ENCODE data around the gene INSR.
"Not testable (repeated sequence)": the region's sequence is repeated elsewhere in the genome, so short reads cannot be mapped to it uniquely, and the experiment has no call there.

Gene INSR

GRCh38 chr19:7258041-7258839 lies 36.0 kb downstream of the INSR start:
- no peak for DNase-seq (ENCODE audit: low read depth)

GRCh38 chr19:7257148-7258040 lies 36.8 kb downstream of the INSR start:
- no peak for DNase-seq (ENCODE audit: low read depth)

- no peak for DNase-seq (ENCODE audit: low read depth)
Measured at GRCh38 chr19:7255631-7256030, 38.6 kb downstream of the INSR start.

GRCh38 chr19:7255119-7255518 lies 39.1 kb downstream of the INSR start:
- no peak for DNase-seq (ENCODE audit: low read depth)

GRCh38 chr19:7254590-7254989 lies 39.6 kb downstream of the INSR start:
- no peak for DNase-seq (ENCODE audit: low read depth)

GRCh38 chr19:7252364-7252763 lies 41.9 kb downstream of the INSR start:
- no peak for DNase-seq (ENCODE audit: low read depth)

GRCh38 chr19:7251494-7251893 lies 42.7 kb downstream of the INSR start:
- no peak for DNase-seq (ENCODE audit: low read depth)

GRCh38 chr19:7250951-7251350 lies 43.3 kb downstream of the INSR start:
- no peak for DNase-seq (ENCODE audit: low read depth)

- DNase-seq (ENCODE audit: low read depth), result no peak
Measured at GRCh38 chr19:7250057-7250596, 44.1 kb downstream of the INSR start.

- no peak for DNase-seq (ENCODE audit: low read depth)
Measured at GRCh38 chr19:7247155-7247554, 47.1 kb downstream of the INSR start.

- no peak for DNase-seq (ENCODE audit: low read depth)
Measured at GRCh38 chr19:7246601-7247000, 47.6 kb downstream of the INSR start.

GRCh38 chr19:7242601-7243258 lies 51.5 kb downstream of the INSR start:
- peak; percentile 66 for DNase-seq (ENCODE audit: low read depth)

GRCh38 chr19:7238051-7238450 lies 56.2 kb downstream of the INSR start:
- DNase-seq (ENCODE audit: low read depth), result no peak

- no peak for DNase-seq (ENCODE audit: low read depth)
Measured at GRCh38 chr19:7236153-7236552, 58.1 kb downstream of the INSR start.

GRCh38 chr19:7230826-7231225 lies 63.4 kb downstream of the INSR start:
- no peak for DNase-seq (ENCODE audit: low read depth)

GRCh38 chr19:7229735-7230134 lies 64.5 kb downstream of the INSR start:
- no peak for DNase-seq (ENCODE audit: low read depth)

GRCh38 chr19:7228935-7229541 lies 65.2 kb downstream of the INSR start:
- no peak for DNase-seq (ENCODE audit: low read depth)

- DNase-seq (ENCODE audit: low read depth), result no peak
Measured at GRCh38 chr19:7227735-7228134, 66.5 kb downstream of the INSR start.

GRCh38 chr19:7227149-7227548 lies 67.1 kb downstream of the INSR start:
- not testable (repeated sequence) for DNase-seq (ENCODE audit: low read depth)

- no peak for DNase-seq (ENCODE audit: low read depth)
Measured at GRCh38 chr19:7226739-7227138, 67.5 kb downstream of the INSR start.

- DNase-seq (ENCODE audit: low read depth), result no peak
Measured at GRCh38 chr19:7225741-7226140, 68.5 kb downstream of the INSR start.

- no peak for DNase-seq (ENCODE audit: low read depth)
Measured at GRCh38 chr19:7224995-7225394, 69.2 kb downstream of the INSR start.
